Neural cell (in vitro differentiated cells): Measurements from ENCODE around the gene GRM2.

Source experiments
- EP300 ChIP-seq: fragments of 450-650 bp; conservative IDR thresholded peaks from 2 replicates; pipeline ENCODE4 v1.6.1; 2014; ENCODE audit warnings: antibody characterized with exemption, mild to moderate bottlenecking, moderate library complexity; ENCODE audit not compliant: poor library complexity, severe bottlenecking
- EZH2 ChIP-seq: fragments of 200-600, 300-800 bp; shearing (Covaris generic), sonication (generic); IDR thresholded peaks from 2 replicates; pipeline ENCODE4 v1.6.1; 2014; ENCODE audit warnings: antibody characterized with exemption, low read length, borderline replicate concordance, mild to moderate bottlenecking; ENCODE audit not compliant: insufficient read depth, poor library complexity, severe bottlenecking
- POLR2AphosphoS5 ChIP-seq: IDR thresholded peaks from 2 replicates; pipeline ENCODE4 v1.6.1; 2012
- RAD21 ChIP-seq: fragments of 450-650 bp; conservative IDR thresholded peaks from 2 replicates; pipeline ENCODE4 v1.6.1; 2014; ENCODE audit warnings: antibody characterized with exemption, mild to moderate bottlenecking, moderate library complexity
- SMC3 ChIP-seq: fragments of 450-650 bp; conservative IDR thresholded peaks from 2 replicates; pipeline ENCODE4 v1.6.1; 2014; ENCODE audit warnings: antibody characterized with exemption, mild to moderate bottlenecking, moderate library complexity; ENCODE audit not compliant: poor library complexity
- TF ChIP-seq, protein P1 (sequence below): fragments of 450-650 bp; IDR thresholded peaks from 2 replicates; pipeline ENCODE4 v1.5.1; 2014; ENCODE audit warnings: antibody characterized with exemption, mild to moderate bottlenecking, moderate library complexity; ENCODE audit not compliant: poor library complexity, severe bottlenecking
- TF ChIP-seq, protein P2 (sequence below): IDR thresholded peaks from 2 replicates; pipeline ENCODE4 v1.6.1; 2012; ENCODE audit warnings: borderline replicate concordance

DNA sequence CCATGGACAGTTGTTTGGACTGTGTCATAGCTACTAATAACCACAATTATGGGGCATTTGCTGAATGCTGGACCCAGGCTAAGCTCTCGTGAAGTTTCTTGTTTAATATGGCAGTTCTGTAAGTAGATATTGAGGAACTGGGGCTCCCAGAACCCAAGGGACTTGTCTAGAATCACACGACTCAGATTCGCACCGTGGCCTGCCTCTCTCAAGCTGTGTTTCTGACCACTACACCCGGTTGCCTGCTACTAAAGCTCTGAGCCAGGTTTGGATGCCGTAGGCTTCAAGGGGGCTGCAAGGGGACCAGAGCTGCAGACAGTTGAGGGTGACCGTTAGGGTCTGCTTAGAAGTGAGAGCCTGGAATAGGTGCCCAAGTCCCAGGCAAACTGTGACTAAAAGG is 24.3 kb upstream of the GRM2 start:
- TF ChIP-seq, protein P1, sequence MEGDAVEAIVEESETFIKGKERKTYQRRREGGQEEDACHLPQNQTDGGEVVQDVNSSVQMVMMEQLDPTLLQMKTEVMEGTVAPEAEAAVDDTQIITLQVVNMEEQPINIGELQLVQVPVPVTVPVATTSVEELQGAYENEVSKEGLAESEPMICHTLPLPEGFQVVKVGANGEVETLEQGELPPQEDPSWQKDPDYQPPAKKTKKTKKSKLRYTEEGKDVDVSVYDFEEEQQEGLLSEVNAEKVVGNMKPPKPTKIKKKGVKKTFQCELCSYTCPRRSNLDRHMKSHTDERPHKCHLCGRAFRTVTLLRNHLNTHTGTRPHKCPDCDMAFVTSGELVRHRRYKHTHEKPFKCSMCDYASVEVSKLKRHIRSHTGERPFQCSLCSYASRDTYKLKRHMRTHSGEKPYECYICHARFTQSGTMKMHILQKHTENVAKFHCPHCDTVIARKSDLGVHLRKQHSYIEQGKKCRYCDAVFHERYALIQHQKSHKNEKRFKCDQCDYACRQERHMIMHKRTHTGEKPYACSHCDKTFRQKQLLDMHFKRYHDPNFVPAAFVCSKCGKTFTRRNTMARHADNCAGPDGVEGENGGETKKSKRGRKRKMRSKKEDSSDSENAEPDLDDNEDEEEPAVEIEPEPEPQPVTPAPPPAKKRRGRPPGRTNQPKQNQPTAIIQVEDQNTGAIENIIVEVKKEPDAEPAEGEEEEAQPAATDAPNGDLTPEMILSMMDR: no peak
- TF ChIP-seq EZH2 (no peak), EP300 (no peak), POLR2AphosphoS5 (no peak), RAD21 (no peak), SMC3 (no peak)
- TF ChIP-seq, protein P2, sequence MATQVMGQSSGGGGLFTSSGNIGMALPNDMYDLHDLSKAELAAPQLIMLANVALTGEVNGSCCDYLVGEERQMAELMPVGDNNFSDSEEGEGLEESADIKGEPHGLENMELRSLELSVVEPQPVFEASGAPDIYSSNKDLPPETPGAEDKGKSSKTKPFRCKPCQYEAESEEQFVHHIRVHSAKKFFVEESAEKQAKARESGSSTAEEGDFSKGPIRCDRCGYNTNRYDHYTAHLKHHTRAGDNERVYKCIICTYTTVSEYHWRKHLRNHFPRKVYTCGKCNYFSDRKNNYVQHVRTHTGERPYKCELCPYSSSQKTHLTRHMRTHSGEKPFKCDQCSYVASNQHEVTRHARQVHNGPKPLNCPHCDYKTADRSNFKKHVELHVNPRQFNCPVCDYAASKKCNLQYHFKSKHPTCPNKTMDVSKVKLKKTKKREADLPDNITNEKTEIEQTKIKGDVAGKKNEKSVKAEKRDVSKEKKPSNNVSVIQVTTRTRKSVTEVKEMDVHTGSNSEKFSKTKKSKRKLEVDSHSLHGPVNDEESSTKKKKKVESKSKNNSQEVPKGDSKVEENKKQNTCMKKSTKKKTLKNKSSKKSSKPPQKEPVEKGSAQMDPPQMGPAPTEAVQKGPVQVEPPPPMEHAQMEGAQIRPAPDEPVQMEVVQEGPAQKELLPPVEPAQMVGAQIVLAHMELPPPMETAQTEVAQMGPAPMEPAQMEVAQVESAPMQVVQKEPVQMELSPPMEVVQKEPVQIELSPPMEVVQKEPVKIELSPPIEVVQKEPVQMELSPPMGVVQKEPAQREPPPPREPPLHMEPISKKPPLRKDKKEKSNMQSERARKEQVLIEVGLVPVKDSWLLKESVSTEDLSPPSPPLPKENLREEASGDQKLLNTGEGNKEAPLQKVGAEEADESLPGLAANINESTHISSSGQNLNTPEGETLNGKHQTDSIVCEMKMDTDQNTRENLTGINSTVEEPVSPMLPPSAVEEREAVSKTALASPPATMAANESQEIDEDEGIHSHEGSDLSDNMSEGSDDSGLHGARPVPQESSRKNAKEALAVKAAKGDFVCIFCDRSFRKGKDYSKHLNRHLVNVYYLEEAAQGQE: no peak
